Gastroesophageal sphincter (tissue), 4 donors: ENCODE data around the gene CCDC91. TPM values are rescaled to one million over a fixed set of nuclear protein-coding genes. Genes with fewer than 3 reads are reported as not detected.

Experiments
- ATAC-seq: fragments of 150-250 bp; one replicate; pipeline ENCODE4 v1.9.1; 2016; ENCODE audit warnings: mild to moderate bottlenecking, moderate library complexity
- H3K27ac ChIP-seq, 4 donors: fragments of 200-600 bp; sonication (generic) in 3 of 4; 1 replicate in 3 of 4; 2 replicates in 1 of 4; pipeline ENCODE4 v1.5.1; 2016 to 2019
- H3K27me3 ChIP-seq: fragments of 200-600 bp; sonication (generic); one replicate; pipeline ENCODE4 v1.5.1; 2019
- H3K36me3 ChIP-seq, 2 donors: fragments of 200-600 bp; sonication (generic); one replicate each; pipeline ENCODE4 v1.5.1; 2019; ENCODE audit warnings: control low read depth in 1 of 2
- H3K4me1 ChIP-seq, 3 donors: fragments of 200-600 bp; sonication (generic); 1 replicate in 2 of 3; 2 replicates in 1 of 3; pipeline ENCODE4 v1.5.1; 2016 to 2019; ENCODE audit warnings: control low read depth in 2 of 3
- H3K4me3 ChIP-seq, 2 donors: fragments of 200-600 bp; sonication (generic); one replicate each; pipeline ENCODE4 v1.5.1; 2019; ENCODE audit warnings: mild to moderate bottlenecking in 1 of 2, moderate library complexity in 1 of 2
- H3K9me3 ChIP-seq, 3 donors: fragments of 200-600 bp; sonication (generic); one replicate each; pipeline ENCODE4 v1.5.1; 2017 to 2019; ENCODE audit warnings: control low read depth in 2 of 3
- EP300 ChIP-seq: sonication (generic); formaldehyde crosslinking; IDR thresholded peaks from one replicate; pipeline ENCODE4 v1.6.1; 2017; ENCODE audit warnings: antibody characterized with exemption, mild to moderate bottlenecking
- POLR2A ChIP-seq, 2 donors: fragments of 450-650 bp; IDR thresholded peaks; one replicate each; pipeline ENCODE4 v1.6.1; 2017; ENCODE audit warnings: antibody characterized with exemption in 2 of 2, mild to moderate bottlenecking in 2 of 2, moderate library complexity in 1 of 2
- POLR2AphosphoS5 ChIP-seq: sonication (generic); formaldehyde crosslinking; IDR thresholded peaks from one replicate; pipeline ENCODE4 v1.6.1; 2017; ENCODE audit warnings: antibody characterized with exemption
- WGBS, 2 donors: methylation state at CpG; one replicate each; pipeline ENCODE4 v1.1.5; 2018; ENCODE audit warnings: low coverage in 1 of 2; 5-methylcytosine and 5-hydroxymethylcytosine counted together
- total RNA-seq, 4 donors: library from RNA; depleted of rRNA; stranded (reverse); fragments of >200 nt; gene quantifications; one replicate each; pipeline ENCODE4 v1.1.0, GENCODE V29; 2016
- TF ChIP-seq, protein P1 (sequence below), 4 experiments: fragments of 200-600 bp in 2 of 4; fragments of 450-650 bp in 2 of 4; sonication (generic) in 1 of 4; IDR thresholded peaks; one replicate each; pipeline ENCODE4 v1.5.1; 2017 to 2019; ENCODE audit warnings: antibody characterized with exemption in 4 of 4, mild to moderate bottlenecking in 2 of 4, moderate library complexity in 2 of 4

Gene CCDC91
- total RNA-seq, 4 donors from 2014 or later = 53.1 to 93.4 (median 64.0) TPM

DNA sequence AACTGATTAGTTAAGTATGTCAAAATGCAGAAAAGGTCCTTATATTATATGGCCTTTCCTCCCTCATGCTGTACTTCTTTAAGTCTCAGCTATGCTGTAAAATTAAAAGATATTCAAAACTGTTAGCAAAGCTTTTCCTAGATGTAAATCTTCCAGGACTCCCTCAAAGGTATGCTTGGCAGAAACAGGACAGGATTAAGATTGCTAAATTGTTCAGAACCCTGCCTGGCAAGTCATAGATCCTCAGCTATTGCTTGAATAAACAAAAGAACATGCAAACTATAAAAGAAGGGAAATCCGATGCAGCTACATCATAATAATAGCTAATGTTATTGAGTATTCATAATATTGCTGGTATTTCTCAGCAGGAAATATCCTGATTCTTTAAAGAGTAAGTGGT, 322.6 kb downstream of the CCDC91 start:
- Histone ChIP-seq H3K27ac (no peak overlapping the region), H3K4me3 (no peak overlapping the region), H3K27me3 (no peaks in the 10 kb centered on the region), H3K4me1 (no peaks in the 10 kb centered on the region), H3K9me3 (no peaks in the 10 kb centered on the region), H3K36me3 (no peaks in the 10 kb centered on the region)
- WGBS, 2 donors = 30 to 39% methylated on average over 1 of the region's 1 CpG
- TF ChIP-seq, protein P1, sequence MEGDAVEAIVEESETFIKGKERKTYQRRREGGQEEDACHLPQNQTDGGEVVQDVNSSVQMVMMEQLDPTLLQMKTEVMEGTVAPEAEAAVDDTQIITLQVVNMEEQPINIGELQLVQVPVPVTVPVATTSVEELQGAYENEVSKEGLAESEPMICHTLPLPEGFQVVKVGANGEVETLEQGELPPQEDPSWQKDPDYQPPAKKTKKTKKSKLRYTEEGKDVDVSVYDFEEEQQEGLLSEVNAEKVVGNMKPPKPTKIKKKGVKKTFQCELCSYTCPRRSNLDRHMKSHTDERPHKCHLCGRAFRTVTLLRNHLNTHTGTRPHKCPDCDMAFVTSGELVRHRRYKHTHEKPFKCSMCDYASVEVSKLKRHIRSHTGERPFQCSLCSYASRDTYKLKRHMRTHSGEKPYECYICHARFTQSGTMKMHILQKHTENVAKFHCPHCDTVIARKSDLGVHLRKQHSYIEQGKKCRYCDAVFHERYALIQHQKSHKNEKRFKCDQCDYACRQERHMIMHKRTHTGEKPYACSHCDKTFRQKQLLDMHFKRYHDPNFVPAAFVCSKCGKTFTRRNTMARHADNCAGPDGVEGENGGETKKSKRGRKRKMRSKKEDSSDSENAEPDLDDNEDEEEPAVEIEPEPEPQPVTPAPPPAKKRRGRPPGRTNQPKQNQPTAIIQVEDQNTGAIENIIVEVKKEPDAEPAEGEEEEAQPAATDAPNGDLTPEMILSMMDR (IDR thresholded peaks at IDR 0.05) = no peak
- TF ChIP-seq POLR2A (IDR thresholded peaks at IDR 0.05) = no peak
- TF ChIP-seq EP300 = no peak
- no peak for TF ChIP-seq POLR2AphosphoS5
- no peak for ATAC-seq

DNA sequence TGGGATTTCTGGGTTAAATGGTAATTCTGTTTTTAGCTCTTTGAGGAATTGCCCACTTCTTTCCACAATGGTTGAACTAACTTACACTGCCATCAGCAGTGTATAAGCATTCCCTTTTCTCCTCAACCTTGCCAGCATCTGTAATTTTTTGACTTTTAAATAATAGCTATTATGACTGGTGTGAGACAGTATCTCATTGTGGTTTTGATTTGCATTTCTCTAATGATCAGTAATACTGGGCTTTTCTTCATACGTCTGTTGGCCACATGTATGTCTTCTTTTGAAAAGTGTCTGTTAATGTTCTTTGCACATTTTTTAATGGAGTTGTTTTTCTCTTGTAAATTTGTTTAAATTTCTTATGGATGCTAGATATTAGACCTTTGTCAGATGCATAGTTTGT, 323.7 kb downstream of the CCDC91 start:
- Histone ChIP-seq H3K36me3 (no peaks in the 10 kb centered on the region), H3K4me1 (no peaks in the 10 kb centered on the region), H3K4me3 (no peak overlapping the region), H3K9me3 (no peaks in the 10 kb centered on the region), H3K27ac (no peak overlapping the region), H3K27me3 (no peaks in the 10 kb centered on the region)
- WGBS, 2 donors = 67 to 96% methylated on average over 1 of the region's 1 CpG
- ATAC-seq = no peak
- TF ChIP-seq EP300 = no peak
- no peak for TF ChIP-seq POLR2AphosphoS5
- TF ChIP-seq, protein P1 (IDR thresholded peaks at IDR 0.05) = no peak
- no peak for TF ChIP-seq POLR2A (IDR thresholded peaks at IDR 0.05)

DNA sequence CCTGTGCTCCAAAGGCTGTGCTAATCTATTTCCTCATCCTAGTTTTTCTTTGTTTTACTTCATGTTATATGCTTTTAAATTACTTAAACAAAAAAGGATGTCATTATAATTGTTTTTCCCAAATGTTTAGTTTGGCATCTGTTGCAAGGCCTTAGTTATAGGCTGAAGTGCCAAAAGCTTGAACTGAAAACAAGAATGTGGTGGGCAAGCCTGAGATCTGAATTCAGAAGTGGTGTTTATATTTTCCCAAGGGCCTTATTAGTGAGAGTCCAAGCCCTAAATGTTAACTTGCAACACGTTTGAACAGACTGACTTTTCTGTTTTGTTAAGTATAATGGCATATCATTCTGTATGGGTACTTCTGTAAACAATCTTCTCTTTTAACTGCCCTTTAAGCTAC, 326.8 kb downstream of the CCDC91 start:
- TF ChIP-seq EP300 (no peak), POLR2AphosphoS5 (no peak), POLR2A (IDR thresholded peaks at IDR 0.05) (no peak)
- TF ChIP-seq, protein P1 (IDR thresholded peaks at IDR 0.05) = no peak
- H3K9me3 ChIP-seq = no peaks in the 10 kb centered on the region
- no peak for ATAC-seq
- no peaks in the 10 kb centered on the region for H3K4me1 ChIP-seq
- WGBS, 2 donors = 8 to 33% methylated on average over 1 of the region's 1 CpG
- H3K27ac ChIP-seq = no peak overlapping the region
- no peaks in the 10 kb centered on the region for H3K36me3 ChIP-seq
- no peak overlapping the region for H3K4me3 ChIP-seq
- no peaks in the 10 kb centered on the region for H3K27me3 ChIP-seq

DNA sequence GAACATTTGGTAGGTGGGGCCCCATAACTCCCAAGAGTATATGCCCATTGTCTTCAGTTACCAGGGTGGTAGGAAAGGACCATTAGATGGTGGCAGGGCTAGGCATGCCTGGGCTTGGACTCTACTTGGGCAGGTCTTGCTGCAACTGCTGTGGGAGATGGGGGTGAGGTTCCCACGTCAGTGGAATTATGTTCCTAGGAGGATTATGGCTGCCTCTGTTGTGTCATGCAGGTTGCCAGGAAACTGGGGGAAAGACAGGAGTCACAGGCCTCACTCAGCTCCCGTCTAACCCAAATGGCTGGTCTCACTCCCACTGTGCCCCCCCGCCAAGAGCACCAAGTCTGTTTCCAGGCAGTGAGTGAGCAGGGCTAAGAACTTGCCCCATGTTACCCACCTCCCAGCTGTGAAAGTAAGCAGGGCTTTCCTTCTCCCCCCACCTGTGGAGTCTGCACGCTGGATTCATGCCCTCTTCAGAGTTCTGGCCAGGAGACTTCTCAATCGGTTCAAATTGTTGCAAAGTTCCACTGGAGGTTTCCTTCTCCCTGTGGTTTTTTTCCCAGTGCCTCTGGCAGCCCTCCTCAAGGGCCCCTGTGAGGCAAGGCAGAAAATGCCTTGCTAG, 337.5 kb downstream of the CCDC91 start:
- 100% methylated on average over 1 of the region's 5 CpGs; no CpG with 5 or more reads in 1 of the 2 donors for WGBS, 2 donors
- H3K27me3 ChIP-seq = no peaks in the 10 kb centered on the region
- peaks cover 0 to 23% (median 0%) of the 10 kb centered on the region in 3 donors for H3K9me3 ChIP-seq
- H3K4me1 ChIP-seq = no peaks in the 10 kb centered on the region
- ATAC-seq = no peak
- TF ChIP-seq POLR2AphosphoS5 (no peak), POLR2A (IDR thresholded peaks at IDR 0.05) (no peak)
- TF ChIP-seq, protein P1 (IDR thresholded peaks at IDR 0.05) = no peak
- H3K36me3 ChIP-seq = no peaks in the 10 kb centered on the region
- H3K4me3 ChIP-seq = no peak overlapping the region
- H3K27ac ChIP-seq = no peak overlapping the region

DNA sequence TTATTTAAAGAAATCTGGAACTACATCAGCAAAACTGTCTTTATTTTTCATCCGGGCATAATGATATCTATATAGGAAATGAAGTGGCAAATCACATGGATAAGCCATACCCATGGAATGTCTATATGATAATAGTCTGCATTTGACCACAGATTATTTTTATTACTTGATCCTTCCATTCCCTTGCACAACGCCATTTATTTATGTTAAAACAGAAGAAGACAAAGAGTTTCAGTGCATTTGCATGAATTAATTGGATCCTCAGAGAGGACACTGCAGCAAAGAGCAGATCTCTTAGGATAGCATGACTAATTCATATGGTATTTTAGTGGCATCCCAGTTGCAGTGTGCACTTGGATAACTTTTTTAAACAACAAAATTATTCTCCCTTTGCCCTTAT, 345.0 kb downstream of the CCDC91 start:
- H3K27me3 ChIP-seq = no peaks in the 10 kb centered on the region
- no peak for ATAC-seq
- WGBS, 2 donors = 45 to 62% methylated on average over 2 of the region's 2 CpGs
- H3K36me3 ChIP-seq = no peaks in the 10 kb centered on the region
- TF ChIP-seq POLR2A (IDR thresholded peaks at IDR 0.05) = no peak
- no peak for TF ChIP-seq POLR2AphosphoS5
- TF ChIP-seq, protein P1 (IDR thresholded peaks at IDR 0.05) = no peak
- no peak for TF ChIP-seq EP300
- no peaks in the 10 kb centered on the region for H3K9me3 ChIP-seq
- no peak overlapping the region for H3K27ac ChIP-seq
- no peak overlapping the region for H3K4me3 ChIP-seq
- H3K4me1 ChIP-seq = peaks cover 0 to 12% (median 0%) of the 10 kb centered on the region in 3 donors
